ENCODE results near the gene EPC2.

The EPC2 gene

DNA sequence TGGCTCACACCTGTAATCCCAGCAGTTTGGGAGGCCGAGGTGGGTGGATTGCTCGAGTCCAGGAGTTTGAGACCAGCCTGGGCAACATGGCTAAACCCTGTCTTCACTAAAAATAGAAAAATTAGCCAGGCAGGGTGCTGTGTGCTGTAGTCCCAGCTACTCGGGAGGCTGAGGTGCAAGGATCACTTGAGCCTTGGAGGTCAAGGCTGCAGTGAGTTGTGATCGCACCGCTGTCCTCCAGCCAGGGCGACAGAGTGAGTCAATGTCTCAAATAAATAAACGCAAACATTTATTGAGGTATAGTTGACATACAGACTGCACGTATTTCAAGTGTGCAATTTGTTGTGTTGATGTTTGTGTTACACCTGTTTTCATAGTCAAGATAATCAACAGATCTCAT, 19.7 kb downstream of the EPC2 start:
- Histone ChIP-seq H3K27me3 (ENCODE audit: insufficient read depth, low read length, poor library complexity, severe bottlenecking) (no peaks in the 10 kb centered on the region), H3K36me3 (ENCODE audit: insufficient read depth, low read length) (no peaks in the 10 kb centered on the region), H4K20me1 (ENCODE audit: insufficient read depth, low read length, poor library complexity, severe bottlenecking) (peaks cover 80% of the 10 kb centered on the region), H3K4me3 (ENCODE audit: low read length, poor library complexity, severe bottlenecking) (no peak overlapping the region), H2AFZ (ENCODE audit: low read length) (no peak overlapping the region), H3K79me2 (ENCODE audit: insufficient read depth, low read length) (peaks cover 91% of the 10 kb centered on the region), H3K4me2 (ENCODE audit: low read depth, low read length, poor library complexity, severe bottlenecking) (no peak overlapping the region), H3K9ac (ENCODE audit: low read depth, low read length, poor library complexity, severe bottlenecking) (no peak overlapping the region), H3K9me3 (ENCODE audit: insufficient read depth, low read depth, low read length) (no peaks in the 10 kb centered on the region), H3K9me2 (replicated peaks; ENCODE audit: low read depth, low read length) (no peaks in the 10 kb centered on the region), H3F3A (ENCODE audit: low read depth) (0 out of 2 replicates have a peak, but pooled peaks cover 4% of the 10 kb centered on the region), H3K4me1 (ENCODE audit: insufficient read depth, low read length, poor library complexity, severe bottlenecking) (peaks cover 20% of the 10 kb centered on the region)
- no peak for TF ChIP-seq EZH2phosphoT487 (IDR thresholded peaks at IDR 0.05; ENCODE audit: borderline replicate concordance)
- TF ChIP-seq, protein P1, sequence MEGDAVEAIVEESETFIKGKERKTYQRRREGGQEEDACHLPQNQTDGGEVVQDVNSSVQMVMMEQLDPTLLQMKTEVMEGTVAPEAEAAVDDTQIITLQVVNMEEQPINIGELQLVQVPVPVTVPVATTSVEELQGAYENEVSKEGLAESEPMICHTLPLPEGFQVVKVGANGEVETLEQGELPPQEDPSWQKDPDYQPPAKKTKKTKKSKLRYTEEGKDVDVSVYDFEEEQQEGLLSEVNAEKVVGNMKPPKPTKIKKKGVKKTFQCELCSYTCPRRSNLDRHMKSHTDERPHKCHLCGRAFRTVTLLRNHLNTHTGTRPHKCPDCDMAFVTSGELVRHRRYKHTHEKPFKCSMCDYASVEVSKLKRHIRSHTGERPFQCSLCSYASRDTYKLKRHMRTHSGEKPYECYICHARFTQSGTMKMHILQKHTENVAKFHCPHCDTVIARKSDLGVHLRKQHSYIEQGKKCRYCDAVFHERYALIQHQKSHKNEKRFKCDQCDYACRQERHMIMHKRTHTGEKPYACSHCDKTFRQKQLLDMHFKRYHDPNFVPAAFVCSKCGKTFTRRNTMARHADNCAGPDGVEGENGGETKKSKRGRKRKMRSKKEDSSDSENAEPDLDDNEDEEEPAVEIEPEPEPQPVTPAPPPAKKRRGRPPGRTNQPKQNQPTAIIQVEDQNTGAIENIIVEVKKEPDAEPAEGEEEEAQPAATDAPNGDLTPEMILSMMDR (conservative IDR thresholded peaks at IDR 0.05; ENCODE audit: low read length) = no peak

DNA sequence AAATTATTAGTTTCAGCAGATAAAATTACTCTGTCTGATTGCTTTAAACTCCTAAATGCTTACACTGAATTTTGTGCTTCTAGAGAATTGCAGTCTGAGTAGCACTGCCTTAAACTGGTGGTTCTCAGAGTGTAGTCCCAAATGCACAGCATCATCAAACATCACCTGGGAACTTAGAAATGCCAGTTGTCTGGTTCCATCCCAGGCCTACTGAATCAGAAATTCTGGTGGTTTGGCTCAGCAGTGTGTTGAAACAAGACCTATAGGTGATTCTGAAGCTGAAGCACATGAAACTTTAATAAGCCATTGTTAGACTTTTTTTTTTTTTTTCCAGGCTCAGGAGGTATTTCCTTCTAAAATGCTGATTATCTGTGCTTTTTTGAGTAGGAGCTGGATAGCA, 22.0 kb downstream of the EPC2 start:
- no peak for TF ChIP-seq EZH2phosphoT487 (IDR thresholded peaks at IDR 0.05; ENCODE audit: borderline replicate concordance)
- TF ChIP-seq, protein P1 (conservative IDR thresholded peaks at IDR 0.05; ENCODE audit: low read length) = no peak
- Histone ChIP-seq H3K79me2 (ENCODE audit: insufficient read depth, low read length) (peaks cover 92% of the 10 kb centered on the region), H3K4me2 (ENCODE audit: low read depth, low read length, poor library complexity, severe bottlenecking) (no peak overlapping the region), H3K36me3 (ENCODE audit: insufficient read depth, low read length) (no peaks in the 10 kb centered on the region), H3K9ac (ENCODE audit: low read depth, low read length, poor library complexity, severe bottlenecking) (no peak overlapping the region), H3K9me3 (ENCODE audit: insufficient read depth, low read depth, low read length) (no peaks in the 10 kb centered on the region), H3K9me2 (replicated peaks; ENCODE audit: low read depth, low read length) (no peaks in the 10 kb centered on the region), H3K4me1 (ENCODE audit: insufficient read depth, low read length, poor library complexity, severe bottlenecking) (no peaks in the 10 kb centered on the region), H3K4me3 (ENCODE audit: low read length, poor library complexity, severe bottlenecking) (no peak overlapping the region), H4K20me1 (ENCODE audit: insufficient read depth, low read length, poor library complexity, severe bottlenecking) (peaks cover 74% of the 10 kb centered on the region), H3F3A (ENCODE audit: low read depth) (no peaks in the 10 kb centered on the region), H3K27me3 (ENCODE audit: insufficient read depth, low read length, poor library complexity, severe bottlenecking) (no peaks in the 10 kb centered on the region), H2AFZ (ENCODE audit: low read length) (no peak overlapping the region)

DNA sequence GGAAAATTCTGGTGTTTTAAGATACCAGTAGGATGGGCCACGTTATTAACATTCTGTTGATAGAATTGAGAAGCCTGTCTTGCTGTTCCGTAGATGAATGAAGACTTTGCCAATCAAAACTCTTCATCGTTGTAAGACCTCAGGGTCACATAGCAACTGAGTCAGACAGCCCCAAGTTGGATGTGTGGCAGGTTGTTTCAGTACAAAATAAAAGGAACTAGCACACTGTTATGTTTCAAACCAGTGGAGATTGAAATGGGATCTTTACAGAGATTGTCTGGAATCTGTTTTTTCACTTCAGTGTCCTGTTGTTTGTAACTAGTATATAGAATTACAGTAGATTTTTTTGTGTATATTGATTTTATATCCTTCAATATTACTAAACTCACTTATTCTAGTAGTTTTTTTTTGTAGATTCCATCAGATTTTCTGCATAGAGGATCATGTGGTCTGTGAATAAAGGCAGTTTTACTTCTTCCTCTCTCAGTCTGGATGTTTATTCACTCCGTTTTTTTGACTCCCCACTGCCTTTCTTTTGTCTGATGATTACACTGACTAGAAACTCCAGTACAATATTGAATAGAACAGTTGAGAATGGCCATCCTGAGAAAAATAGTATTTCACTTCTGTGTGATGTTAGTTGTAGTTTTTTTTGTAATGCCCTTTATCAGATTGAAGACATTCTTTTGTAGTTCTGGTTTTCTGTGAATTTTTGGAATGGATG, 22.7 kb downstream of the EPC2 start:
- no peaks in the 10 kb centered on the region for H3K36me3 ChIP-seq (ENCODE audit: insufficient read depth, low read length)
- peaks cover 93% of the 10 kb centered on the region for H3K79me2 ChIP-seq (ENCODE audit: insufficient read depth, low read length)
- no peaks in the 10 kb centered on the region for H3K27me3 ChIP-seq (ENCODE audit: insufficient read depth, low read length, poor library complexity, severe bottlenecking)
- TF ChIP-seq, protein P1 (conservative IDR thresholded peaks at IDR 0.05; ENCODE audit: low read length) = no peak
- TF ChIP-seq EZH2phosphoT487 (IDR thresholded peaks at IDR 0.05; ENCODE audit: borderline replicate concordance) = no peak
- H4K20me1 ChIP-seq (ENCODE audit: insufficient read depth, low read length, poor library complexity, severe bottlenecking) = peaks cover 79% of the 10 kb centered on the region
- H3K9me2 ChIP-seq (replicated peaks; ENCODE audit: low read depth, low read length) = no peaks in the 10 kb centered on the region
- no peaks in the 10 kb centered on the region for H3K4me1 ChIP-seq (ENCODE audit: insufficient read depth, low read length, poor library complexity, severe bottlenecking)
- no peak overlapping the region for H3K9ac ChIP-seq (ENCODE audit: low read depth, low read length, poor library complexity, severe bottlenecking)
- no peaks in the 10 kb centered on the region for H3K9me3 ChIP-seq (ENCODE audit: insufficient read depth, low read depth, low read length)
- H3K4me2 ChIP-seq (ENCODE audit: low read depth, low read length, poor library complexity, severe bottlenecking) = no peak overlapping the region
- H3K4me3 ChIP-seq (ENCODE audit: low read length, poor library complexity, severe bottlenecking) = no peak overlapping the region
- no peaks in the 10 kb centered on the region for H3F3A ChIP-seq (ENCODE audit: low read depth)
- no peak overlapping the region for H2AFZ ChIP-seq (ENCODE audit: low read length)
